Measurements from ENCODE around the gene DCUN1D4. TPM values are rescaled to one million over a fixed set of nuclear protein-coding genes. Genes with fewer than 3 reads are reported as not detected.

The DCUN1D4 gene
- total and polyA plus RNA-seq, 2 experiments from 2014 or later: 17.3 to 39.9 TPM

DNA sequence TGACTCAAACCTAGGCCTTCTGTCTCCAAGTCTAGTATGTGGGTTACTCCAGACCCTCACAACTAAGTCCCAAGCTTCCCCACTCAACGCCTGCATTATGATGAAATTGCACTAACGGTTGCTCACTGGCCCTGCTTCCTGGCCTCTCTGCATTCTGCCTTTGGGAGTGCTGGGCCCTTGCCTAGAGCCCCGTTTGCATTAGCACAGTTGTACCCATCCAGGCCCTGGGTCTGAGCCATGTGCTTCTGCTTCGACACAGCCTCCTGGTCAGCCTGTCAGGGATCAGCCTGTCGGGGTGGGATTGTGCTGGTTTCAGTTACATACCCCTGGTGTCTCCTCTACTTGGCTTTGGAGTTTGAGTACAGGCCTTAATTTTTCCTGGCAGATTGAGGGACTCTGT, 58.4 kb downstream of the DCUN1D4 start:
- H4K20me1 ChIP-seq (ENCODE audit: insufficient read depth, poor library complexity, severe bottlenecking): no peaks in the 10 kb centered on the region
- no peak overlapping the region for H3K4me3 ChIP-seq
- H3K9me3 ChIP-seq (ENCODE audit: low read depth): no peaks in the 10 kb centered on the region
- no peaks in the 10 kb centered on the region for H3K27me3 ChIP-seq
- no peaks in the 10 kb centered on the region for H3K9me2 ChIP-seq (replicated peaks; ENCODE audit: insufficient read depth)
- TF ChIP-seq EZH2phosphoT487 (IDR thresholded peaks at IDR 0.05; ENCODE audit: low read depth, severe bottlenecking, unreplicated experiment): no peak
- TF ChIP-seq, protein P1, sequence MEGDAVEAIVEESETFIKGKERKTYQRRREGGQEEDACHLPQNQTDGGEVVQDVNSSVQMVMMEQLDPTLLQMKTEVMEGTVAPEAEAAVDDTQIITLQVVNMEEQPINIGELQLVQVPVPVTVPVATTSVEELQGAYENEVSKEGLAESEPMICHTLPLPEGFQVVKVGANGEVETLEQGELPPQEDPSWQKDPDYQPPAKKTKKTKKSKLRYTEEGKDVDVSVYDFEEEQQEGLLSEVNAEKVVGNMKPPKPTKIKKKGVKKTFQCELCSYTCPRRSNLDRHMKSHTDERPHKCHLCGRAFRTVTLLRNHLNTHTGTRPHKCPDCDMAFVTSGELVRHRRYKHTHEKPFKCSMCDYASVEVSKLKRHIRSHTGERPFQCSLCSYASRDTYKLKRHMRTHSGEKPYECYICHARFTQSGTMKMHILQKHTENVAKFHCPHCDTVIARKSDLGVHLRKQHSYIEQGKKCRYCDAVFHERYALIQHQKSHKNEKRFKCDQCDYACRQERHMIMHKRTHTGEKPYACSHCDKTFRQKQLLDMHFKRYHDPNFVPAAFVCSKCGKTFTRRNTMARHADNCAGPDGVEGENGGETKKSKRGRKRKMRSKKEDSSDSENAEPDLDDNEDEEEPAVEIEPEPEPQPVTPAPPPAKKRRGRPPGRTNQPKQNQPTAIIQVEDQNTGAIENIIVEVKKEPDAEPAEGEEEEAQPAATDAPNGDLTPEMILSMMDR (IDR thresholded peaks at IDR 0.05; ENCODE audit: poor library complexity): no peak
- TF ChIP-seq EZH2 (IDR thresholded peaks at IDR 0.05; ENCODE audit: borderline replicate concordance): no peak
- H2AFZ ChIP-seq: no peak overlapping the region
- H3K4me2 ChIP-seq: no peak overlapping the region
- DNase-seq (ENCODE audit: low spot score): no peak
- H3K4me1 ChIP-seq (ENCODE audit: insufficient read depth): peaks cover 9% of the 10 kb centered on the region
- 86% methylated on average over 5 of the region's 5 CpGs for WGBS (ENCODE audit: low lambda C conversion rate, missing lambda C conversion rate)
- no peak overlapping the region for H3K27ac ChIP-seq
- no peaks in the 10 kb centered on the region for H3K79me2 ChIP-seq
- H3K36me3 ChIP-seq (replicated peaks; ENCODE audit: insufficient read depth, low read depth): no peaks in the 10 kb centered on the region

GRCh38 chr4:51906167-51906958, 63.4 kb downstream of the DCUN1D4 start:
- Histone ChIP-seq H3K4me2 (no peak overlapping the region), H3K27ac (peak overlapping the region; percentile 78), H2AFZ (no peak overlapping the region), H3K4me3 (no peak overlapping the region), H3K27me3 (no peaks in the 10 kb centered on the region), H3K4me1 (ENCODE audit: insufficient read depth) (peaks cover 19% of the 10 kb centered on the region), H3K36me3 (replicated peaks; ENCODE audit: insufficient read depth, low read depth) (no peaks in the 10 kb centered on the region), H3K9me3 (ENCODE audit: low read depth) (no peaks in the 10 kb centered on the region), H4K20me1 (ENCODE audit: insufficient read depth, poor library complexity, severe bottlenecking) (no peaks in the 10 kb centered on the region), H3K9me2 (replicated peaks; ENCODE audit: insufficient read depth) (no peaks in the 10 kb centered on the region), H3K79me2 (no peaks in the 10 kb centered on the region)
- 59% methylated on average over 7 of the region's 7 CpGs for WGBS (ENCODE audit: low lambda C conversion rate, missing lambda C conversion rate)
- DNase-seq (ENCODE audit: low spot score): peak; percentile 33
- TF ChIP-seq, protein P1 (IDR thresholded peaks at IDR 0.05; ENCODE audit: poor library complexity): no peak
- TF ChIP-seq EZH2 (IDR thresholded peaks at IDR 0.05; ENCODE audit: borderline replicate concordance) (no peak), EZH2phosphoT487 (IDR thresholded peaks at IDR 0.05; ENCODE audit: low read depth, severe bottlenecking, unreplicated experiment) (no peak)

GRCh38 chr4:51907006-51907669, 64.2 kb downstream of the DCUN1D4 start:
- H3K9me3 ChIP-seq (ENCODE audit: low read depth): no peaks in the 10 kb centered on the region
- H3K27ac ChIP-seq: peak overlapping the region; percentile 78
- TF ChIP-seq EZH2 (IDR thresholded peaks at IDR 0.05; ENCODE audit: borderline replicate concordance) (no peak), EZH2phosphoT487 (IDR thresholded peaks at IDR 0.05; ENCODE audit: low read depth, severe bottlenecking, unreplicated experiment) (no peak)
- TF ChIP-seq, protein P1 (IDR thresholded peaks at IDR 0.05; ENCODE audit: poor library complexity): no peak
- no peak overlapping the region for H2AFZ ChIP-seq
- H3K4me1 ChIP-seq (ENCODE audit: insufficient read depth): peaks cover 19% of the 10 kb centered on the region
- H3K4me2 ChIP-seq: no peak overlapping the region
- H3K27me3 ChIP-seq: no peaks in the 10 kb centered on the region
- no peak overlapping the region for H3K4me3 ChIP-seq
- no peaks in the 10 kb centered on the region for H3K9me2 ChIP-seq (replicated peaks; ENCODE audit: insufficient read depth)
- H3K79me2 ChIP-seq: no peaks in the 10 kb centered on the region
- no peaks in the 10 kb centered on the region for H4K20me1 ChIP-seq (ENCODE audit: insufficient read depth, poor library complexity, severe bottlenecking)
- H3K36me3 ChIP-seq (replicated peaks; ENCODE audit: insufficient read depth, low read depth): no peaks in the 10 kb centered on the region
- DNase-seq (ENCODE audit: low spot score): no peak
- 78% methylated on average over 3 of the region's 3 CpGs for WGBS (ENCODE audit: low lambda C conversion rate, missing lambda C conversion rate)

Measured in hepatocyte (in vitro differentiated cells).